A549 (cell line): ENCODE measurements around the gene TMEM35B. TPM values are rescaled to one million over a fixed set of nuclear protein-coding genes. Genes with fewer than 3 reads are reported as not detected.

Experiments
- ATAC-seq, 2 experiments: fragments of 200-7000 bp in 1 of 2; fragments of >200 bp in 1 of 2; cut with Nextera tagmentation in 1 of 2; cut with Tn5 transposase in 1 of 2; 3 replicates each; pipeline versions ENCODE4 v1.8.0 to v1.9.1; 2018 to 2020; ENCODE audit warnings: mild to moderate bottlenecking in 1 of 2, moderate library complexity in 1 of 2
- CTCF ChIA-PET: fragments of 300-600 bp; sonication (Branson Sonifier 250); formaldehyde crosslinking; extraction: SDS; loops from one replicate; lab custom pipeline; 2021; ENCODE audit warnings: antibody characterized with exemption, inconsistent platforms; lab: Yijun Ruan, JAX
- POLR2A ChIA-PET: fragments of 350-600 bp; formaldehyde crosslinking; extraction: SDS; loops from one replicate; lab custom pipeline; 2021; ENCODE audit warnings: antibody characterized with exemption, inconsistent platforms; lab: Yijun Ruan, JAX
- DNase-seq, 2 experiments: peaks; one replicate each; pipeline versions ENCODE4 v3.0.0 to v3.0.0-alpha.2; 2011 to 2016; ENCODE audit warnings: low read depth in 1 of 2, low spot score in 1 of 2
- FAIRE-seq: peaks from 2 replicates; lab custom pipeline; 2011; peaks lifted over from hg19 to GRCh38; lab: Jason Lieb, UNC
- H3K27ac ChIP-seq, 2 experiments: fragments of >200 bp; sonication (Bioruptor Twin); formaldehyde crosslinking; 3 replicates each; pipeline ENCODE4 v1.5.1; 2016 to 2017
- H3K4me1 ChIP-seq: fragments of >200 bp; sonication (Bioruptor Twin); formaldehyde crosslinking; 3 replicates; pipeline ENCODE4 v1.6.1; 2016
- H3K4me2 ChIP-seq: fragments of >200 bp; sonication (Bioruptor Twin); formaldehyde crosslinking; 3 replicates; pipeline ENCODE4 v1.6.1; 2016
- H3K4me3 ChIP-seq: fragments of >200 bp; sonication (Bioruptor Twin); formaldehyde crosslinking; 3 replicates; pipeline ENCODE4 v1.5.1; 2016
- H3K9me3 ChIP-seq: fragments of >200 bp; sonication (Bioruptor Twin); formaldehyde crosslinking; 3 replicates; pipeline ENCODE4 v1.6.1; 2016
- CBX8 ChIP-seq: fragments of 200-600 bp; sonication (generic); IDR thresholded peaks from 2 replicates; pipeline ENCODE4 v1.6.1; 2016
- CHD2 ChIP-seq: fragments of 150-350 bp; IDR thresholded peaks from 2 replicates; pipeline ENCODE4 v1.6.1; 2014; ENCODE audit warnings: low read length; ENCODE audit not compliant: partially characterized antibody
- EHMT2 ChIP-seq: fragments of 200-600 bp; sonication (generic); IDR thresholded peaks from 2 replicates; pipeline ENCODE4 v1.6.1; 2016; ENCODE audit warnings: antibody characterized with exemption, low read depth, mild to moderate bottlenecking, moderate library complexity
- EP300 ChIP-seq, 2 experiments: fragments of >200 bp; sonication (Bioruptor Twin); formaldehyde crosslinking; IDR thresholded peaks; 2 replicates in 1 of 2; 3 replicates in 1 of 2; pipeline ENCODE4 v1.6.1; 2016 to 2017
- FOXS1 ChIP-seq: fragments of 250-450 bp; sonication (Bioruptor Pico); IDR thresholded peaks from 2 replicates; pipeline ENCODE4 v1.5.0; 2020; ENCODE audit warnings: mild to moderate bottlenecking, moderate library complexity
- GATA3 ChIP-seq: IDR thresholded peaks from 2 replicates; pipeline ENCODE4 v1.6.1; 2012; ENCODE audit warnings: borderline replicate concordance
- HEYL ChIP-seq: fragments of 250-450 bp; sonication (Bioruptor Pico); IDR thresholded peaks from 2 replicates; pipeline ENCODE4 v1.8.0; 2021; ENCODE audit warnings: mild to moderate bottlenecking, moderate library complexity
- HOXB13 ChIP-seq: fragments of 250-450 bp; sonication (Bioruptor Pico); IDR thresholded peaks from 2 replicates; pipeline ENCODE4 v1.5.0; 2020; ENCODE audit warnings: low read depth, mild to moderate bottlenecking, moderate library complexity
- KDM1A ChIP-seq: fragments of 200-600 bp; sonication (generic); IDR thresholded peaks from 2 replicates; pipeline ENCODE4 v1.6.1; 2016; ENCODE audit warnings: low read depth, mild to moderate bottlenecking
- NFE2L2 ChIP-seq: fragments of 150-350 bp; conservative IDR thresholded peaks from 2 replicates; pipeline ENCODE4 v1.6.1; 2014; ENCODE audit warnings: low read length
- PHF8 ChIP-seq: fragments of 200-600 bp; sonication (generic); IDR thresholded peaks from 2 replicates; pipeline ENCODE4 v1.6.1; 2016; ENCODE audit warnings: low read depth, mild to moderate bottlenecking, antibody characterized with exemption, moderate library complexity, borderline replicate concordance
- POLR2AphosphoS2 ChIP-seq: conservative IDR thresholded peaks from 2 replicates; pipeline ENCODE4 v1.6.1; 2012; ENCODE audit warnings: low read length, improper control_type of control experiment, inconsistent platforms
- RAD21 ChIP-seq, 2 experiments: fragments of >200 bp in 1 of 2; sonication (Bioruptor Twin) in 1 of 2; formaldehyde crosslinking in 1 of 2; IDR thresholded peaks in 1 of 2; conservative IDR thresholded peaks in 1 of 2; 2 replicates in 1 of 2; 3 replicates in 1 of 2; pipeline ENCODE4 v1.6.1; 2012 to 2018; ENCODE audit warnings: inconsistent platforms in 1 of 2
- RFX5 ChIP-seq: fragments of 450-650 bp; IDR thresholded peaks from 2 replicates; pipeline ENCODE4 v1.7.1; 2014; ENCODE audit warnings: antibody characterized with exemption, mild to moderate bottlenecking, moderate library complexity
- RNF2 ChIP-seq: fragments of 200-600 bp; sonication (generic); IDR thresholded peaks from 2 replicates; pipeline ENCODE4 v1.6.1; 2016; ENCODE audit warnings: low read depth, mild to moderate bottlenecking, antibody characterized with exemption, moderate library complexity, borderline replicate concordance
- ZNF302 ChIP-seq: fragments of 250-450 bp; sonication (Bioruptor Pico); IDR thresholded peaks from 2 replicates; pipeline ENCODE4 v1.9.0; 2021; ENCODE audit warnings: inconsistent platforms, mild to moderate bottlenecking, moderate library complexity
- ZSCAN20 ChIP-seq: fragments of 250-450 bp; sonication (Bioruptor Pico); IDR thresholded peaks from 2 replicates; pipeline ENCODE4 v1.8.0; 2022; ENCODE audit warnings: mild to moderate bottlenecking, moderate library complexity
- WGBS: methylation state at CpG from one replicate; pipeline ENCODE4 v1.1.6; 2017; ENCODE audit errors: missing lambda C conversion rate; 5-methylcytosine and 5-hydroxymethylcytosine counted together
- polyA plus RNA-seq, 4 experiments: library from polyadenylated mRNA; depleted of rRNA in 3 of 4; stranded (reverse); fragments of >200 nt; fragmentation: RNase III in 1 of 4; extraction: RNeasy Plus Mini Kit Qiagen cat#74134 plus additional on column Dnase treatment in 1 of 4; gene quantifications; 2 replicates in 3 of 4; 3 replicates in 1 of 4; pipeline ENCODE4 v1.2.3, GENCODE V29; 2011 to 2017
- TF ChIP-seq, protein P1 (sequence below): fragments of 250-450 bp; sonication (Bioruptor Pico); IDR thresholded peaks from 2 replicates; pipeline ENCODE4 v1.5.0; 2021; ENCODE audit warnings: mild to moderate bottlenecking, moderate library complexity, borderline replicate concordance
- TF ChIP-seq, protein P2 (sequence below): fragments of 150-350 bp; IDR thresholded peaks from 2 replicates; pipeline ENCODE4 v1.6.1; 2014; ENCODE audit warnings: low read depth, mild to moderate bottlenecking, low read length
- TF ChIP-seq, protein P3 (sequence below): fragments of 450-650 bp; IDR thresholded peaks from 2 replicates; pipeline ENCODE4 v1.6.1; 2014; ENCODE audit warnings: antibody characterized with exemption
- TF ChIP-seq, protein P4 (sequence below): IDR thresholded peaks from 2 replicates; pipeline ENCODE4 v1.6.1; 2012
- TF ChIP-seq, protein P5 (sequence below): fragments of >200 bp; sonication (Bioruptor Twin); formaldehyde crosslinking; IDR thresholded peaks from 3 replicates; pipeline ENCODE4 v1.6.1; 2016

The TMEM35B gene
- polyA plus RNA-seq, 2 of the 4 experiments (the other 2 are of a cell fraction), result 13.3 to 27.2 TPM

DNA sequence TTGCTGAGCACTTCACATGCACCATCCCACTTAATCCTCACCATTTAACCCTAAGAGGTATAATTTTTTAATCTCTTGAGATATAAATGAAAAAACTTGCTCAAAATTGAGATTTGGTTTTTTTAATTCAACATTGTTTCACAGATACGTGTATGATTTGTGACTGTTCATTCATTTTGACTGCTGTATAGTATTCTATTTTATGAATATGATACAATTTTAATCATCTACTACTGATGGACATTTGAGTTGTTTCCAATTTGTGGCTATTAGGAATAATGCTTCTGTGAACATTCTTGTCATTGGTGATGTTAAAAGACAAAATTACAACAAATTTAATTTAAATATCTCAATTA is 47.2 kb upstream of the TMEM35B start:
- no peak for TF ChIP-seq GATA3
- TF ChIP-seq, protein P1, sequence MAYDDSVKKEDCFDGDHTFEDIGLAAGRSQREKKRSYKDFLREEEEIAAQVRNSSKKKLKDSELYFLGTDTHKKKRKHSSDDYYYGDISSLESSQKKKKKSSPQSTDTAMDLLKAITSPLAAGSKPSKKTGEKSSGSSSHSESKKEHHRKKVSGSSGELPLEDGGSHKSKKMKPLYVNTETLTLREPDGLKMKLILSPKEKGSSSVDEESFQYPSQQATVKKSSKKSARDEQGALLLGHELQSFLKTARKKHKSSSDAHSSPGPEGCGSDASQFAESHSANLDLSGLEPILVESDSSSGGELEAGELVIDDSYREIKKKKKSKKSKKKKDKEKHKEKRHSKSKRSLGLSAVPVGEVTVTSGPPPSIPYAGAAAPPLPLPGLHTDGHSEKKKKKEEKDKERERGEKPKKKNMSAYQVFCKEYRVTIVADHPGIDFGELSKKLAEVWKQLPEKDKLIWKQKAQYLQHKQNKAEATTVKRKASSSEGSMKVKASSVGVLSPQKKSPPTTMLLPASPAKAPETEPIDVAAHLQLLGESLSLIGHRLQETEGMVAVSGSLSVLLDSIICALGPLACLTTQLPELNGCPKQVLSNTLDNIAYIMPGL (CRISPR knock-in tag), result no peak
- TF ChIP-seq, protein P2, sequence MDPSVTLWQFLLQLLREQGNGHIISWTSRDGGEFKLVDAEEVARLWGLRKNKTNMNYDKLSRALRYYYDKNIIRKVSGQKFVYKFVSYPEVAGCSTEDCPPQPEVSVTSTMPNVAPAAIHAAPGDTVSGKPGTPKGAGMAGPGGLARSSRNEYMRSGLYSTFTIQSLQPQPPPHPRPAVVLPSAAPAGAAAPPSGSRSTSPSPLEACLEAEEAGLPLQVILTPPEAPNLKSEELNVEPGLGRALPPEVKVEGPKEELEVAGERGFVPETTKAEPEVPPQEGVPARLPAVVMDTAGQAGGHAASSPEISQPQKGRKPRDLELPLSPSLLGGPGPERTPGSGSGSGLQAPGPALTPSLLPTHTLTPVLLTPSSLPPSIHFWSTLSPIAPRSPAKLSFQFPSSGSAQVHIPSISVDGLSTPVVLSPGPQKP, result no peak
- TF ChIP-seq ZSCAN20 (CRISPR knock-in tag), result no peak
- TF ChIP-seq RFX5, result no peak
- 4% methylated on average over 1 of the region's 1 CpG for WGBS
- ChIA-PET POLR2A (interaction anchor here (0.5 to 1.0 kb wide), 5 partner anchors 8 to 173 kb away, joined by 3 to 5 read pairs (median 3); partner anchors contain the start of genes SMIM12 and ZMYM1), CTCF (interaction anchor here (0.6 kb wide), 1 partner anchor 137 kb away, joined by 3 read pairs; no protein-coding TSS in a partner anchor)
- no peak for ATAC-seq
- H3K27ac ChIP-seq, result peak overlapping the region; percentile 89 to 90; a peak in 3 of 6 replicates
- H3K4me3 ChIP-seq, result peak overlapping the region; percentile 83
- H3K4me1 ChIP-seq, result peaks cover 7% of the 10 kb centered on the region; the same call in 1 of the 3 replicates
- DNase-seq, result no peak
- H3K4me2 ChIP-seq, result peak overlapping the region; percentile 59
- H3K9me3 ChIP-seq, result peaks cover 18% of the 10 kb centered on the region
- FAIRE-seq, result no peak

DNA sequence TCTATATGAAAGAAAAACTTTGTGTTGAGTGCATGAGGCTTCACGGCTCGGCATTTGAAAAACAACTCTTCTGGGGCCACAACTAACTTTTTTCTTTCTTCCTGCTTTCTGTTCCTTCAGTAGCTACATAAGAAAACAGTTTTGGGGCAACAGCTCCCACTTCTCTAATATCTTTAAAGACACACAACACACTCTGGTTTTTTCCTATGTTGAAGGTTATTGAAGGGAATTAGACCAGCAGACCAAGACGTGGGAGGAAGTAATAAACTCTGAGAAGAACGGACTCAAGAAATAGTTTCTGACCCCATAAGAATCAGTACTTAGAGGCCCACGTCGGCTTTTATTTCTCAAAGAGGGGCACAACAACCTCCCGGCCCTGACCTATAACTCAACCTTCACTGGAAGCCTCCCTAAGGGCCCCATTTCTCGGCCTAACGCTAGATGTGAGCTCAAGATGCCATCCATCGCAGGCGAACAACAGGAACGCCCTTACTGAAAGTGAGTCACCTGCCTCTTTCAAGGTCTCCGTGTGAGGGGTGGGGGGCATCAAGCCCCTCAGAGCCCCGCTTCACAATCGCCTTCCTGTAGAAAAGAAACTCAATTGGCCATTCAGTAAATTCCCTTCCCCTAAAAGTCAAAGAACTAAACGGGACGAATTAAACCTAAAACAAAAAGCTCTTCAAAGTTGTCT is 45.8 kb upstream of the TMEM35B start:
- ChIA-PET CTCF (interaction anchor here (0.9 kb wide), 1 partner anchor 242 kb away, joined by 3 read pairs; no protein-coding TSS in a partner anchor), POLR2A (interaction anchor here (0.5 to 1.6 kb wide), 3 partner anchors 46 to 268 kb away, joined by 3 to 6 read pairs (median 4); partner anchors contain the start of gene ZMYM1)
- 13% methylated on average over 16 of the region's 17 CpGs for WGBS
- TF ChIP-seq POLR2AphosphoS2 (no peak), PHF8 (no peak), KDM1A (no peak), GATA3 (no peak), EHMT2 (no peak), NFE2L2 (no peak), HEYL (CRISPR knock-in tag) (no peak), RNF2 (no peak), FOXS1 (no peak)
- TF ChIP-seq, protein P3, sequence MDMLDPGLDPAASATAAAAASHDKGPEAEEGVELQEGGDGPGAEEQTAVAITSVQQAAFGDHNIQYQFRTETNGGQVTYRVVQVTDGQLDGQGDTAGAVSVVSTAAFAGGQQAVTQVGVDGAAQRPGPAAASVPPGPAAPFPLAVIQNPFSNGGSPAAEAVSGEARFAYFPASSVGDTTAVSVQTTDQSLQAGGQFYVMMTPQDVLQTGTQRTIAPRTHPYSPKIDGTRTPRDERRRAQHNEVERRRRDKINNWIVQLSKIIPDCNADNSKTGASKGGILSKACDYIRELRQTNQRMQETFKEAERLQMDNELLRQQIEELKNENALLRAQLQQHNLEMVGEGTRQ, result no peak
- TF ChIP-seq, protein P4, sequence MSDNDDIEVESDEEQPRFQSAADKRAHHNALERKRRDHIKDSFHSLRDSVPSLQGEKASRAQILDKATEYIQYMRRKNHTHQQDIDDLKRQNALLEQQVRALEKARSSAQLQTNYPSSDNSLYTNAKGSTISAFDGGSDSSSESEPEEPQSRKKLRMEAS, result no peak
- Histone ChIP-seq H3K4me1 (peaks cover 7% of the 10 kb centered on the region; the same call in 1 of the 3 replicates), H3K4me3 (peak overlapping the region; percentile 83), H3K27ac (peak overlapping the region; percentile 89 to 90), H3K4me2 (peak overlapping the region; percentile 76), H3K9me3 (peaks cover 18% of the 10 kb centered on the region)
- FAIRE-seq (no peak), ATAC-seq (peak; percentile 44 to 57; a peak in 4 of 6 replicates), DNase-seq (peak; percentile 10 to 11)

DNA sequence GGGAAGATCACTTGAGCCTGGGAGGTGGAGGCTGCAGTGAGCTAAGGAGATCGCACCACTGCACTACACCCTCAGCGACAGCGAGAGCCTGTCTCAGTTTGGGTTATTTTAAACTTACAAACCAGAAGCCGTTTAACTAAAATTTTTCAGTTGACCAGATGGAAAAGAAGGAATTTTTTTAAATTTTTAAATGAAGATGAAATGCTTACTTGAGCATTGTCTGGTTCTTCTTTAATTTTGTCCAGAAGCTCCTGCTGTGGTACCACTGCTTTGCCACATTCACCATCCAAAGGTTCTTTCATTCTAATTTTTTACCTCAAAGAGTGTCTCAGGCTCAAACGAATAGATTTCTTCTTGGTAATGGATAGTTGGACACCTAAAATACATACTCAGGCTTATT is 45.2 kb upstream of the TMEM35B start:
- Histone ChIP-seq H3K27ac (peak overlapping the region in 1 of 2 experiments; percentile 89; a peak in 3 of 6 replicates), H3K9me3 (peaks cover 18% of the 10 kb centered on the region), H3K4me3 (peak overlapping the region; percentile 83), H3K4me1 (peaks cover 7% of the 10 kb centered on the region; the same call in 1 of the 3 replicates), H3K4me2 (peak overlapping the region; percentile 76)
- no peak for FAIRE-seq
- no peak for TF ChIP-seq EP300 (IDR thresholded peaks at IDR 0.05)
- no peak for TF ChIP-seq CBX8
- TF ChIP-seq RAD21 (conservative IDR thresholded peaks at IDR 0.05 in 1 of 2, IDR thresholded peaks at IDR 0.05 in 1 of 2), result no peak
- no peak for TF ChIP-seq HOXB13 (CRISPR knock-in tag)
- TF ChIP-seq, protein P1 (CRISPR knock-in tag), result no peak
- no peak for TF ChIP-seq RNF2
- TF ChIP-seq, protein P3, result no peak
- TF ChIP-seq, protein P5, sequence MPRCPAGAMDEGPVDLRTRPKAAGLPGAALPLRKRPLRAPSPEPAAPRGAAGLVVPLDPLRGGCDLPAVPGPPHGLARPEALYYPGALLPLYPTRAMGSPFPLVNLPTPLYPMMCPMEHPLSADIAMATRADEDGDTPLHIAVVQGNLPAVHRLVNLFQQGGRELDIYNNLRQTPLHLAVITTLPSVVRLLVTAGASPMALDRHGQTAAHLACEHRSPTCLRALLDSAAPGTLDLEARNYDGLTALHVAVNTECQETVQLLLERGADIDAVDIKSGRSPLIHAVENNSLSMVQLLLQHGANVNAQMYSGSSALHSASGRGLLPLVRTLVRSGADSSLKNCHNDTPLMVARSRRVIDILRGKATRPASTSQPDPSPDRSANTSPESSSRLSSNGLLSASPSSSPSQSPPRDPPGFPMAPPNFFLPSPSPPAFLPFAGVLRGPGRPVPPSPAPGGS, result no peak
- TF ChIP-seq ZNF302 (CRISPR knock-in tag), result no peak
- no peak for TF ChIP-seq CHD2
- TF ChIP-seq POLR2AphosphoS2, result no peak
- ChIA-PET POLR2A (interaction anchor here (0.5 to 1.6 kb wide), 3 partner anchors 13 to 49 kb away, joined by 3 to 4 read pairs (median 3); partner anchors contain the start of gene ZMYM1), CTCF (no interaction called here)
- DNase-seq, result no peak
- ATAC-seq, result no peak
- WGBS, result 84% methylated on average over 5 of the region's 5 CpGs
